GM19043 (cell line): ENCODE results near the gene NRXN3.

Experiments
- ATAC-seq: cut with Tn5 transposase; IDR thresholded peaks from one replicate; pipeline ENCODE4 v1.9.1; 2021; ENCODE audit warnings: low read depth; ENCODE audit not compliant: unreplicated experiment

The NRXN3 gene

GRCh38 chr14:79613625-79614024 lies 1443.5 kb downstream of the NRXN3 start:
- ATAC-seq: no peak

GRCh38 chr14:79614448-79614847 lies 1444.3 kb downstream of the NRXN3 start:
- no peak for ATAC-seq

DNA sequence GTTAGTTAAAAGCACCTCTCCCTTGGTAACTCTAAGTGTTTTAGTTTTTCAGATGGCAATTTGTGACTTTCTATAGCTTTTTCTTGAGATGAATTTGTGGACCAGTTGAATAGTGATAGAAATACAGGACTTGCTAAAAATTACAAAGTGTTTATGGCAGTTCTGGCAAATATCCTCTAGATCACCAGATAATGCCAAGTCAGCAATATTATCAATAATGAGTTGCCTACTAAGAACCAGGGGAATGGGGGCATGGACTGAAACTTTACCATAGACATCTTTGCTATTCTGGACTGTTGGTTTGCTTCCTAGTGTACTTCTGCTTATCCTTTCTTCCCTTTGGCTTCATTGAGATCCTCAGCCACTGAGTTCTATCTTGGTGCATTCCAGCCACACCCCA lies 1456.9 kb downstream of the NRXN3 start:
- no peak for ATAC-seq

GRCh38 chr14:79629411-79630287 lies 1459.5 kb downstream of the NRXN3 start:
- ATAC-seq: no peak

DNA sequence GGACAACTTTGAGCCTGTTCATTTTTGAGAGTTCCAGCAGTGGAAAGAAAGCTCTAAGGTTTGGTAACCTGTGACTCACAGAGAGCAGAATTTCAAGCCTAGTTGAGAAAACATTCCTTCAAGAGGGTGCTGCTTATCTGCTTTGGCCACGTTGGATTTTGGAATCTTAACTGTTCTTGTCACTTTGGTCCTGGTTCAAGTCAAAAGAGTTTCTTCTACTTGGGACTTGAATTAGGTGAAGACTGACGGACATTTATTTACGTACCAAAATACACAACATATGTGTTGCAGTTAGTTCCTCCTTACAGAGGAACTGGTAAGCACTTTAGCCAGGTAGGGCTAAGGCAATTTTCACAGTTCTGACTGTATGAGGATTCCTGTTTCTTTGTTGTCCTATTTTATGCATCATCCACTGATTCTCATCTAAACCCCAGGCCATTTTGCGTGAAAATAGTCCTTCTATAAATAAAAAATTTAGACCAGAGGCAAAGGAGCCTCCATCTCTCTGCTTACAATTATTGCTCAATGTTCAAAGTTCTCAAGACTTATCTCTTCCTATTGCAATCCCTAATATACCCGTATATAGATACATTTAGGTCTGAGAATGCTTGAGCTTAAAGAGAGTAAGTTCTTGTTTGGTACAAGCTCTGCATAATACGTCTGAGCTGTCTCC lies 1460.3 kb downstream of the NRXN3 start:
- no peak for ATAC-seq

DNA sequence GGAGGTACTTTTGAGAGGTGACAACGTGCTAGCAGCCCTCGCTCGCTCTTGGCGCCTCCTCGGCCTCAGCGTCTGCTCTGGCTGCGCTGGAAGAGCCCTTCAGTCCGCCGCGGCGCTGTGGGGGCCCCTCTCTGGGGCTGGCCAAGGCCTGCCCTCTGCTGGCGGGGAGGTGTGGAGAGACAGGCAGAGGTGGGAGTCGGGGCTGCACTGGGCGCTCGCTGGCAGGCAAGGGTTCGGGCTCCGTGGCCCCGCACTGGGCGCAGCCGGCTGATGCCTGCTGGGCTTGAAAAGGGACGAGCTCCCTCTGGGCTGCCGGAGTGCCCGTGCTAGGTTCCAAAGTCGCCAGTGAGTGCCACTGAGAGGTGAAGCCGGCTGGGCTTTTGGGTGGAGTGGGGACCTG lies 1461.1 kb downstream of the NRXN3 start:
- ATAC-seq: no peak

GRCh38 chr14:79638672-79639266 lies 1468.6 kb downstream of the NRXN3 start:
- no peak for ATAC-seq

- ATAC-seq: no peak
Measured at GRCh38 chr14:79639613-79640012, 1469.4 kb downstream of the NRXN3 start.

DNA sequence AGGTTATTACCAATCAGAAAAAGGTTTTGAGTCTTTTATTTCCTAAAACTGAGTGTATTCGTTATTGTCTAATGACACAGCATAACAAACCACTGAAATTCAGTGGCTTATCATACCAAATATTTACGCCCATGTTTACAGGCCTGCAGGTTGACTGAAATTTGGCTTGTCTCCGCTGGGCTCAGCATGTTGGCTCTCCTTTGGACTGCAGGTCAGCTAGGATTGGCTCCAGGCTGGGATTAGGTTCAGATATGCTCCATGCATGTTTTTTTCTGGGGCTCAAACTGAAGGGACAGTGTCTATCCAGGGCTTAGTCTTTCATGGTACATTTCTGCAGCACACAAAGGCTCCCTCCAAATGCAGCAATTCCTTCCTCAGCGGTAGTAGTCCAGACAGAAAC lies 1471.2 kb downstream of the NRXN3 start:
- no peak for ATAC-seq

DNA sequence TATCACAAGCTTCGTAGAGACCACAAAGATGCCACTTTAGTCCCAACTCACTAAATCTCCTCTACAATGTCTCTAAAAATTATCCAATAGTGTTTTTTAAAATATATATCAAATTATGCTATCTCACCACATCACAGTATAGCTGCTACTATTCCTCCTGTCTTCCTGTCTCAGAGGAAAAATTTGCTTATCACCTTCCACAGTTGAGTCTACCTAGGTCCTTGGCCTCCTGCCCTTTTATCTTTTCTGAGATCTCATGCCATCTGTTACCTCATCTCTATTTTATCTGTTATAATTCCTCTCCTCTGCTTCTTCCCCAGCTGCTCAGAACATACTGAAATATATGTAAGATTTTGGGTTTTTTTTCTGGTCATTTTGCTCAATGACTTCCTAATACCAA lies 1473.0 kb downstream of the NRXN3 start:
- ATAC-seq: no peak

GRCh38 chr14:79645753-79646362 lies 1475.7 kb downstream of the NRXN3 start:
- no peak for ATAC-seq

DNA sequence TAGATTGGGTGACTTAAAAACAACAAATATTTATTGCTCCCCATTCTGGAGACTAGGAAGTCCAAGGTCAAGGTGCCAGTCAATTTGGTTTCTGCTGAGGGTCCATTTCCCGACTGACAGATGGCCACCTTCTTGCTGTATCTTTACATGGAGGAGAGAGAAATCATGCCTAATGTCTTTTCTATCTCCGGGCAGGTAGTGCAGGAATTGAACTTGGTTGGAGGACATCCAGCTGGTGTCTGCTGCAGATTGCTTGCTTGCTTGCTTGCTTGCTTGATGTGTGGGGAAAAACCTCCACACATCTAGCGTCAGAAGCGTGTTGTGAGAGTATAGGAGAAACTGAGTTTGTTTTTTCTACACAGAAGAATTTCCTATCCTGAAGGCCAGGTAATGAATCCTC lies 1479.7 kb downstream of the NRXN3 start:
- no peak for ATAC-seq

GRCh38 chr14:79652513-79653307 lies 1482.5 kb downstream of the NRXN3 start:
- ATAC-seq: no peak

- no peak for ATAC-seq
Measured at GRCh38 chr14:79656056-79656455, 1485.9 kb downstream of the NRXN3 start.

DNA sequence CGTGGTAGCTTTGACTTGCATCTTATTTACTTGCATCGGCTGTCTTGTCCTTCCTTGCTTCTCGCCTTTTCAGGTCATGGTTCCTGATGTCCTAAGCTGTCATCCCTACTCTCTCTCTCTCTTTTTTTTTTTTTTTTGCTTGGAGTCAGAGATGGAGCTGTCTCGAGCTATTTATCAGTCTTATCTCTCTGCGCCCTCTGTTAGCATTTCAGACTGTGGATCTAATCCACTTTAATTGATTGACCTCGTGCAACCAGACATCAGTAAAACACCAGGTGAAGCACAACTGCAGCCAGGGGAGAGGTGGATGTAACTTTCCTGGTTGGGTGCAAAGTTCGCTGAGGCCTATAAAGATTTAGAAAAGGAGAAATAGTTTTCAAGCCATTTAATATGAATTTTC lies 1486.3 kb downstream of the NRXN3 start:
- no peak for ATAC-seq

- ATAC-seq: no peak
Measured at GRCh38 chr14:79658221-79658620, 1488.0 kb downstream of the NRXN3 start.

DNA sequence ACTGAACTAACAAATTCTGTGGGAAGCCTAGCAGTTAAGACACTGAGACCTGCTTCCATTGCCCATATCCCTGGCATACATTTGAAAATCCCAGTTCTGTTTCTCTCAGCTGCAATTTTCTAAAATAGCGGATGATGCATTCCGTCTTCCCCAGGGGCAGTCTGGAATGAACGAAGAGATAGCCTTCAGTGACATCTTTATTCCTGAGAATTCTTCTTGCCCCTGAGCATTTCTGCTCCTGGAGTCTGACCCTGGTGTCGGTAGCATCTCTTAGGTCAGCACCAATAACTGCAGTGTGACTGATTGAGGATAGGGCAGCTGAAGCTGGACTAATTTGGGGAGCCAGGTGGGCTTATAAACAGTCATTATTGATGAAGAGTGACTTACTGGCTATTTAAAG lies 1488.6 kb downstream of the NRXN3 start:
- no peak for ATAC-seq

GRCh38 chr14:79660053-79660939 lies 1490.1 kb downstream of the NRXN3 start:
- no peak for ATAC-seq

- ATAC-seq: no peak
Measured at GRCh38 chr14:79661752-79662151, 1491.6 kb downstream of the NRXN3 start.
